ENCODE measurements around the gene SDCCAG8.

GRCh38 chr1:243341074-243341473, 85.2 kb downstream of the SDCCAG8 start:
- no peak for TF ChIP-seq CTCF (IDR thresholded peaks at IDR 0.05)
- TF ChIP-seq RAD21 (conservative IDR thresholded peaks at IDR 0.05 in 1 of 2, IDR thresholded peaks at IDR 0.05 in 1 of 2) = no peak
- no peak for TF ChIP-seq HDAC2 (IDR thresholded peaks at IDR 0.05)
- TF ChIP-seq POLR2A (IDR thresholded peaks at IDR 0.05; ENCODE audit: low read length) = no peak
- no peak for TF ChIP-seq BHLHE40 (IDR thresholded peaks at IDR 0.05; ENCODE audit: low read depth, low read length)
- no peak for TF ChIP-seq TP53 (CRISPR knock-in tag; IDR thresholded peaks at IDR 0.05)
- TF ChIP-seq JUNB (IDR thresholded peaks at IDR 0.05) = no peak
- no peak for TF ChIP-seq MYC (IDR thresholded peaks at IDR 0.05; ENCODE audit: borderline replicate concordance, low read length)
- no peak for TF ChIP-seq EP300 (IDR thresholded peaks at IDR 0.05)
- no peak for TF ChIP-seq RFX5 (IDR thresholded peaks at IDR 0.05)

Measured in A549 (cell line).